HG02981 (cell line): ENCODE measurements around the gene LGR5.

ENCODE experiments used
- ATAC-seq: cut with Tn5 transposase; IDR thresholded peaks from one replicate; pipeline ENCODE4 v1.9.1; 2021; ENCODE audit warnings: mild to moderate bottlenecking, moderate library complexity; ENCODE audit not compliant: unreplicated experiment

Gene LGR5, protein sequence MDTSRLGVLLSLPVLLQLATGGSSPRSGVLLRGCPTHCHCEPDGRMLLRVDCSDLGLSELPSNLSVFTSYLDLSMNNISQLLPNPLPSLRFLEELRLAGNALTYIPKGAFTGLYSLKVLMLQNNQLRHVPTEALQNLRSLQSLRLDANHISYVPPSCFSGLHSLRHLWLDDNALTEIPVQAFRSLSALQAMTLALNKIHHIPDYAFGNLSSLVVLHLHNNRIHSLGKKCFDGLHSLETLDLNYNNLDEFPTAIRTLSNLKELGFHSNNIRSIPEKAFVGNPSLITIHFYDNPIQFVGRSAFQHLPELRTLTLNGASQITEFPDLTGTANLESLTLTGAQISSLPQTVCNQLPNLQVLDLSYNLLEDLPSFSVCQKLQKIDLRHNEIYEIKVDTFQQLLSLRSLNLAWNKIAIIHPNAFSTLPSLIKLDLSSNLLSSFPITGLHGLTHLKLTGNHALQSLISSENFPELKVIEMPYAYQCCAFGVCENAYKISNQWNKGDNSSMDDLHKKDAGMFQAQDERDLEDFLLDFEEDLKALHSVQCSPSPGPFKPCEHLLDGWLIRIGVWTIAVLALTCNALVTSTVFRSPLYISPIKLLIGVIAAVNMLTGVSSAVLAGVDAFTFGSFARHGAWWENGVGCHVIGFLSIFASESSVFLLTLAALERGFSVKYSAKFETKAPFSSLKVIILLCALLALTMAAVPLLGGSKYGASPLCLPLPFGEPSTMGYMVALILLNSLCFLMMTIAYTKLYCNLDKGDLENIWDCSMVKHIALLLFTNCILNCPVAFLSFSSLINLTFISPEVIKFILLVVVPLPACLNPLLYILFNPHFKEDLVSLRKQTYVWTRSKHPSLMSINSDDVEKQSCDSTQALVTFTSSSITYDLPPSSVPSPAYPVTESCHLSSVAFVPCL

DNA sequence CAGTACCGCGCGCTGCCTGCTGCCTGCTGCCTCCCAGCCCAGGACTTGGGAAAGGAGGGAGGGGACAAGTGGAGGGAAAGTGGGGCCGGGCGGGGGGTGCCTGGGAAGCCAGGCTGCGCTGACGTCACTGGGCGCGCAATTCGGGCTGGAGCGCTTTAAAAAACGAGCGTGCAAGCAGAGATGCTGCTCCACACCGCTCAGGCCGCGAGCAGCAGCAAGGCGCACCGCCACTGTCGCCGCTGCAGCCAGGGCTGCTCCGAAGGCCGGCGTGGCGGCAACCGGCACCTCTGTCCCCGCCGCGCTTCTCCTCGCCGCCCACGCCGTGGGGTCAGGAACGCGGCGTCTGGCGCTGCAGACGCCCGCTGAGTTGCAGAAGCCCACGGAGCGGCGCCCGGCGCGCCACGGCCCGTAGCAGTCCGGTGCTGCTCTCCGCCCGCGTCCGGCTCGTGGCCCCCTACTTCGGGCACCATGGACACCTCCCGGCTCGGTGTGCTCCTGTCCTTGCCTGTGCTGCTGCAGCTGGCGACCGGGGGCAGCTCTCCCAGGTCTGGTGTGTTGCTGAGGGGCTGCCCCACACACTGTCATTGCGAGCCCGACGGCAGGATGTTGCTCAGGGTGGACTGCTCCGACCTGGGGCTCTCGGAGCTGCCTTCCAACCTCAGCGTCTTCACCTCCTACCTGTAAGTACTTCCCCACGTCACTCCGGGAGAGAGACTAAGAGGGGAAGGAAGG lies at the start of gene LGR5:
LGR5 (plus strand) TSS at position 186 of the 732 bp plus-strand sequence; CDS start at position 469, 283 bp downstream.
- ATAC-seq, result peak; percentile 40

DNA sequence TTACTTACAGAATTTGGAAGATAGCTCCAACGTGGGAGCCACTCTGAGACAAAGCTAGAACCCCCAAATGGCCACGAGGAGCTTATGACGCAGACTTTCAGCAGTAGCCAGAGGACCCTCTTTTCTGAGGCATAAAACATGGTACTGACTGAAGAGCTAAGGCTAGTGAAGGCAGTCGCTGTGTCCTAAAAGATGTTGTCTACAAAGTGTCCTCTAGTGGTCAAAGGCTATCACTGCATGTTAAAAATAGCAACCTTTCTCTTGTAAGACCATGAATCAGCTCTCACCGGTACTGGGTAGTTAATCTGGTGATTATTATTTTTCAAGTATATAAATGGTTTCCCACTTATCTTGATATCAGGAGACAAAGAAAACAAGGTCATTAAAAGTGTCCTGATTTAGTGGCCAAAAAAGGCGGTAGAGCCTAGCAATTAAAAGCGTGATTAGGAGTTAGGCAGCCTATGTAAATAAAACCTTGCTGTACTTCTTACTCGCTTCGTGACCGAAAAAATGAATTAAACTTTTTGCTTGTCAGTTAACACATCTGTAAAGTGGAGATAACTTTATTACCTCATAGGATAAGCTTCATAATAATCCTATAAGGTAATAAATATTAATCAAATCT lies 47.0 kb upstream of the LGR5 start:
- peak; percentile 91 for ATAC-seq

DNA sequence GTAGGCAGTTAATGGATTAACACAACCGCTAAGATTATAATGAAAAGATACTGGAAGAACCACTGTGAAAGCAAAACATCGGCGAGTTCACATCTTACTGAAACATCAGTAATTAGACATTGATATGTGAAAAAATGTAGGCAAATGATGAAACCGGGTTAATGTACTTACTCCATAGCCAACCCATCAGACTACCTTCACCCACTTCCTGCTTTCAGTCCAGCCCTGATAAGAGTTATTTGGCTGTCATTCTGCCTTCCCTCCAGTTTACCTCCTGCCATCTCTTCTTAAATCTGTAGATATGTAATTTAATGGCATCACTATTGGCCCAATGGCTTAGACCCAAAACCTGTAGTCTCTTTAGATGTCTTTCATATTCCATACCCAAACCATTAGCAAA lies 46.0 kb upstream of the LGR5 start:
- ATAC-seq, result no peak

DNA sequence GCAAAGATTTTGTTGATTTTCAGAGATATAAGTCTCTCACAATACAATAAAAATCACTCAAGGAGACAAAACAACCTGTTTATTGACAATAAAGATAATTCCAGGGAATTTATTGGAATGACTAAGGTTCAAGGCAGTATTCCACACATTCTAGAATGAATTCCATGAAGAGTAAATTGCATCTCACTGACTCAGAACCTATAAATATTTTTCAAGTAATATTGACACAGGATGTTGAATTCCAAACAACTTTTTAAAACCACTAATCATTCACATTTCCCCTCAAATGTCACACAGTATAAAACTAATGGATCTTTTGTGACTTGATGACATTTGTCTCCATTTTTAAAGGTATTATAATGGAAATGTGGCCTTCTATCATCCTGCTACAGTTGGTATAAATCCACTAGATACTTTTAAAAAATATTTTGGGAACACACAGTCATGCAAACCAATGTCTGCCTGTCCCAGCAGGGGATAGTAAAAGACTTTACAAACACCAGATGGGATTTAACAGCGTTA lies 42.1 kb upstream of the LGR5 start:
- ATAC-seq, result no peak

DNA sequence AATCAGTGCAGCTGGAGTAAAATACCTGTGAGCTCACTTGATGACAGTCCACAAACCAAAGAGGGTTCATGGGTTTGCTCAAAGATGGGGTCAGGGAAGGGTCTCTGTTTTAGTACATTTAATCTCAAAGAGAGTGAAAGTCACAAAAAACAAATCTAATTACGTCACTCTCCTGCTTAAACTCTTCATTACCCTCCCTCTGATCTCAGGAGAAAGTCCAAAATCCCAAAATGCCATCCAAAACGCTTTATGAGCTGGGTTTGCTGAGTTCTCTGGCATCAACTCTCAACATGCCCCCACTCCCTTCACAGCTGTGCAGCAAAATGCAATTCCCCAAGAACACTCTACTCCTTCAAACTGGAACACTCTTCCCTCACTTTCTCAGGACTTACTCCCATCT lies 40.4 kb upstream of the LGR5 start:
- ATAC-seq, result no peak

DNA sequence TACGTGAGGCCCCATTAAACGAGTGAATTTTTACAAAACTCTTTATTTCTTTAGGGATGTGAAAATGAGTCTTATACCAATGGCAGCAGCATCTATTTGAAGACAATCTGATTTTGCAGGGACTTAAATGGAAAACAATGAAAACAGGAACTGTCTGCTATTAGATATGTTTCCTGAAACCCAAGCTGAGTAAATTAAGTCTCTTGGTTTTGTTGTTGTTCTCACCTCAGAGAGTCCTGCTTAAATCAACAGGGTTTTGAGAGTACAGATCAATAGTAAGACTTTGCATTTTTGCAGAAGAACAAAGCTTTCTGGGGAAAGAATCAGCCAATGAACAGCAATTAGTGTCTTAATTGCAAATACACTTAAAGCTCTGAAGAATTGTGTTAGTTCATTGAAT lies 39.1 kb upstream of the LGR5 start:
- ATAC-seq, result no peak

DNA sequence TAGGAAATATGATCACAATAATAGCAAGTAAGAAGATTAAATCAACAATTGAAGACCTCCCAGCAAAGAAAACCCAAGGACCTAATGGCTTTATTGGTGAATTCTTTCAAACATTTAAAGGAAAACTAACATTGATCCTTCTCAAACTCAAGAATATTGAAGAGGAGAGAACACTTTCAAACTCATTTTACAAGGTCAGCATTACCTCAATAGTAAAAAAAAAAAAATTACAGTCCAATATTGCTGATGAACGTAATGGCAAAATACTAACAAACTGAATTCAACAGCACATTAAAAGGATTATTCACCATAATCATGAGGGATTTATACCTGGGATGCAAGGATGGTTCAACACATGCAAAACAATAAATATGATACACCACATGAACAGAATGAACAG lies 33.7 kb upstream of the LGR5 start:
- ATAC-seq, result no peak

DNA sequence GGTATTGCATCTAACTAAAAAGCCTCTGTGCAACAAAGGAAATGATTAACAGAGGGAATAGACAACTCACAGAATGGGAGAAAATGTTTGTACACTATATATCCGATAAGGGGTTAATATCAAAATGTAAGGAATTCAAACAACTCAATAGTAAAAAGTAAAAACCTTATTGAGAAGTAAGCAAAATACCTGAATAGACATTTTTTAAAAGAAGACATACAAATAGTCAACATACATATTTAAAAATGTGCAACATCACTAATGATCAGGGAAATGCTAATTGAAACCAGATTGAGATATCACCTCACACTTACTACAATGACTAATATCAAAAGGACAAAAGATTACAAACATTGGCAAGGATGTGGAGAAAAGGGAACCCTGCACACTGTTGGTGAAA lies 31.9 kb upstream of the LGR5 start:
- no peak for ATAC-seq

DNA sequence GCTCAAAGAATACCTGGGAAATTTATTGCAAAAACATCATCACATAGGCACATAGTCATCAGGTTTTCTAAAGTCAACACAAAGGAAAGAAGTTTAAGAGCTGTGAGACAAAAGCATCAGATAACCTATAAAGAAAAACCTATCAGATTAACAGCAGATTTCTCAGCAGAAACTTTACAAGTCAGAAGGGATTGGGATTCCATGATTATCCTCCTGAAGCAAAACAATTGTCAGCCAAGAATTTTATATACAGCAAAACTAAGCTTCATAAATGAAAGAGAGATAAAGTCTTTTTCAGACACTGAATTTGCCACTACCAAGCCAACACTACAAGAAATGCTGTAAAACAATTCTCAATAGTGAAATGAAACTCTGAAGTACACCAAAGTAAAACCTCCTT lies 28.8 kb upstream of the LGR5 start:
- ATAC-seq, result no peak

DNA sequence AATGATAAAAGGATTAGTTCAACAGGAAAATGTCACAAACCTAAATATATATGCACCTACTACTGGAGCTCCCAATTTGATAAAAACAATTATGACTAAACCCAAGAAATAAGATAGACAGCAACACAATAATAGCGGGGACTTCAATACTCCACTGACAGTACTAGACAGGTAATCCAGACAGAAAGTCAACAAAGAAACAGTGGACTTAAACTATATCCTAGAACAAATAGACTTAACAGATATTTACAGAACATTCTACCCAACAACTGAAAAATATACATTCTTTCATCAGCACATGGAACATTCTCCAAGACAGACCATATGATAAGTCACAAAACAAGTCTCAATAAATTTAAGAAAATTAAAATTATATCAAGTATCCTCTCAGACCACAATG lies 28.0 kb upstream of the LGR5 start:
- no peak for ATAC-seq

DNA sequence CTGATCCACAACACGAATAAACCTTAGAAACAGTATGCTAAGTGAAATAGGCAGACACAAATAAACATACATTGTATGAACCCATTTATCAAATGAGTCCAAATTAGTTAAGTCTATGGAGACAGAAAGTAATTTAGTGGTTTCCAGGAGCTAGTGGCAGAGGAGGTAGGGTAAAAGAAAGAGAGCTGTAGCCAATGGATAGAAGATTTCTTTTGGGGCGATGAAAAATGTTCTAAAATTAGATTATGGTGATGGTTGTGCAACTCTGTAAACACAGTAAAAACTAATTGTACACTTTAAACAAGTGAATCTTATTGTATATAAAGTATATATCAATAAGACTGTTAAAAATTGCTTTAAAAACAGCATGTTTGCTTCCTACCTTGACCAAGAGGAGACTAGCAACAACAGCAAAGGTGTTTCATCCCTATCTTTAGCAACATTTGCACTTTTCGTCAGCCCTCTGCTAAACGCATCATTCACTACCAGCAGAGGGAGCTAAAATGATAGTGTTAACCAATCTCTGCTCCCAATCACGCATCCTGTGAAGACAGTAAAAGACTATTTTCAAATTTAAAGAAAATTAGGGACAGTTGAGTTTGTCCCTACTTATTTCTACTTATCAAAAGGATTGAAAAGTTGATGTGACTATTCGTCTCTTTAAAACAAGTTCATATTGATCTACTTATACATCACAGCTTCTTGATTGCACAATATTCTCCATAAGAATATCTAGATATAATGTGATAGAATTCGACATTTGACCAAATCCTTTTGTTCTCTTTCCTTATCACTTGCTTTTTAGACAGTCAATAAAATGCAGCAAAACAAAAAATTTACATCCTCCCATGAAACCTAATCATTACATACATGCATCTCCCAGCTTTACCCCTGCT lies 24.0 kb upstream of the LGR5 start:
- peak; percentile 84 for ATAC-seq

DNA sequence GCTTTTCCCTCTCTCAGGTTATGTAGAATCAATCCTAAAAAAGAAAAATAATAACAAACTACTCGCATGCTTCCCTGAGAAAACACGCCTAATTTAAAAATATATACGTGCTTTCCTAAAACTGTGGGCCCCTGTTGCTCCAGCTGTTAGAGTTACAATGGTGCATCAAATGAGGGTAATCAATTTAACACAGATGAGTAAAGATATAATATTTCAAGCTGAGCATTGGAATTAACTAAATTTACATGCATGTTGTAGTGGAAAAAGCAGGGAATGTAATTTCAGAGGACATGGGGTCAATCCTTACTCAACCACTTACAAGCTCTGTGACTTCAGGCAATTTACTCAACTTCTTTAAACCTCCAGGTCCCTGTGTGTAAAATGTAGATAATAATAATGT lies 22.4 kb upstream of the LGR5 start:
- no peak for ATAC-seq

DNA sequence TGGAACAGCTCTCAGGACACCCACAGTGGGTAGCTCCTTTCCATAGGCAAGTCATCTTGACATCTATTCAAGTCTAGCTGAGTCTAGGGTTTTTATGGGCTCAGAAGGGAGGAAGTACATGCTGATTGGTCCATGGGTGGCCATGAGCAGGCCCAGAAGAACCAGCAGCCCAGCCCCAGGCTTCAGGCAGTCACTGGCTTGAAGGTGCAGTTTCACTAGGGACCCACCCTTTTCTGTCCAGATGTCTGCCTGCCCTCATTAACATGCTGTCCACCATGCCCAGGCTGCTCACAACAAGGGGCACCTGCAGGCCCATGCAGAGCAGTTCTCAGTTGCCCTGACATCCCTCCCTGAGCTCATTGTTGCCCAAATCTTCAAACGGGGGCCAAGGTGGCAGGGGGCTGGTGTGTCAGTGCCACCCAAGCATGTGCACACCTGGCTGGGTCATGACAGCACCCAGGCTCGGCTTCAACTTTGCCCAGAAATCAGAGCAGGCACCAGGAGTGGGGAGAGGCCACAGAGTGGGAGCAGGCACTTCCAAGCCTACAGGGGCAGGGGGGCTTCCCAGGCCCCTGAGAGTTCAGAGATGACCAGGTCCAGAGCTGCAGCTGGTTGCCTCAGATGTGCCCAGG lies 18.7 kb upstream of the LGR5 start:
- no peak for ATAC-seq

DNA sequence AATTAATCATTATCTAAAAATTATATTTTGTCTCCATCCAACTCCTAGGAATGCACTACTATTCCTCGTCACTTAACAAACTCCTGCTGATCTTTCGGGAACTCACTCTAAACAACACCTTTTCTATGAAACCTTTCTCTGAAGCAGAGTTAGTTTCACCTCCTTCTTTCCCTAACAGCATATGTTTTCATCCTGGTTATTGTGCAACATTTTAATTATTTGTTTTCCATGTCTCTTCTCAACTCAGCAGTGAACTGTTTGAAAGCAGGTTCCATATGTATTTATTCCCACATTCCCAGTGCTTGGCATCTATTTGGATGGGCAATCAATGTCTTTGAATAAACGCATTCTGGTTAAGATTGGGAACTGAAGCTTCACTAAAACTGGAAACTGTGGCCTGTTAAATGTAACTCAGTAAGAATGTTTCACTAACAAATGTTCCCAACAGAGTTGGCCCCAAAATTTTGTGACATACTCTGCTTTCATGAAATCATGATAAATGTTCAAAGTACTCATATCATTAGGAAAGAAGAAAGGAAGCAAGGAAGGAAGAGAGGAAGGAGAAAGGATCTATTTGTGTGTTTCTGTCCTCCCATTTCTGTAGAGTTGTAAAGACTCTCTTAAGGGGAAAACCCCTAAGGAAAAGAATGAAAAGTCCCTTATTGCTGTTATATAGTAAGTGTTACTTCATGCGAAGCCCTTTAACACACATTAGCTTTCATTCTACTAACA lies 13.9 kb upstream of the LGR5 start:
- no peak for ATAC-seq

DNA sequence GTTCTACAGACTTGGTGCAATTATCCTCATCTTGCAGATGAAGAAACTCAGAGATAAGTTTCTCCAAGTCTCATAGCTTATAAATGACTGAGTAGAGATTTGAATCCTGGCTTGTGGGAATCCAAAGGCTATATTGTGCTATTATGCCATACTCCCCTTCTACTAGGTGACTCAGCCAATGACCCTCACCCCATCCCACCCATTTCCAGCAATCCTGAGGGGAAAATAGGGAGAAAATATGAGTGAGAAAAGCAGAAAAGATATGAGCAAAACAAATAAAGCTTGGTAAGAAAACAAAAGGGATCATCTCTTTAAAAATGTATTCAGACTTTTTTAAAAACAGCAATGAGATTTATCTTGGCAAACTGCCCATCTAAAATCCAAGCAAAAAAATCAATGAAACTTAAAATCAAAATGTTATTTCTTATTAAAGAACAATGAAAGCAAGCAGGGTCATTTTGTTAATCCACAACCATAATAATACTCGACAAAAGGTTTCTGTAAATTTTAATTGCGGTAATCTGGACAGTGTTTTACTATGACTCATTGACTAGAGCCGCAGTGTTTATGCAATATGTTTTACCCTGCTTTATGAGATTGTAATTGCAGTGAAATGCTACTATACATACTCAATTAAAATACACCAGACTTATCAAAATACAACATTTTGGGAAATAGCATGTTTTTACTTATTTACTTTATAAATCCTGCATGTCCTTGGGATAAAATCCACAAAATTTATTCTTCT lies 13.1 kb upstream of the LGR5 start:
- no peak for ATAC-seq

DNA sequence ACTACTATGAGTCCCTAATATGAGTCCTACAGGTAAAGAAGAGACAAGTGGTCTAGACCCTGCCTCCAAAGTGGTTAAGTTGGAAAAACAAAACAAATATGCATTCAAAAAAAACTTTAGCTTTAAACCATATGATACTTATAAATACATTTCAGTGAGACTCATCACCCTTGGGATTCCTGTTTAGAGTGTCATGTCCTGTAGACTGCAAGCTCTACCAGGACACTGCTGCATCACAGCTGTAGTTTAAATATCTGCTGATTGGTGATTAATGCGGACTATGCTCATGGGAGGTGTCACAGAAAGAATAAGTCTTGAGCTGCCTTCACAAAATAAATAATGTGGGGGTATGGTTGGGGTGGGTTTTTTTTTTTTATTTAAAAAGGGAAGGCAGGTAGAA lies 8.8 kb upstream of the LGR5 start:
- no peak for ATAC-seq

DNA sequence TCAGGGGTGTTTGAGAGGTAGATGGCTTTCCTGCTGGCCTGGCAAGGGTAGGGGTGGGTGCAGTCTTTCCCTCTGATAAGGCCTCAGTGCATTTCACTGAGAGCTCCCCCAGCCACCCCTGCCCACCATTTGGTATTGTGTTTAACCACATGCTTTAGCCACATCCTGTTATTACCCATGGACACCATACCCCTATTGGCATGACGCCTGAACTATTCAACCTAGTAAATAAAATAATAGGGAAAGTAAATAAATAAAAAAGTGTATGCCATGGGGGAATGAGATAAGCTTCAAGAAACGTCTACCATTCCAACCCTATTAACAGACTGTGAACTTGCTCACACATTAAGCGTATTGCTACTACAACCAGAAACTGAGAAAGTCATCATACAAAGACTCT lies 7.6 kb upstream of the LGR5 start:
- ATAC-seq, result no peak

DNA sequence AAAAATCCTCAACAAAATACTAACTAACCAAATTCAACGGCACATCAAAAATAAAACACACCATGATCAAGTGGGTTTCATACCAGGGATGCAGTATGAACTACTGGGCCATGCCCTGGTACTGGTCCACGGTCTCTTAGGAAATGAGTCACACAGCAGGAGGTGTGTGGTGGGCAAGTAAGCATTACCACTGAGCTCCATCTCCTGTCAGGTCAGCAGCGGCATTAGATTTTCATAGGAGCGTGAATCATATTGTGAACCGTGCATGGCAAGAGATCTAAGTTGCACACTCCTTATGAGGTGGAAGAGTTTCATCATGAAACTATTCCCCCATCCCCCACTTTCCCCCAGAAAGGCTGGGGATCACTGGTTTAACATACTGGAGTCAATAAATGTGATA lies 6.7 kb upstream of the LGR5 start:
- ATAC-seq, result no peak
